HG02759 (cell line): ENCODE measurements around the gene HMX2.

Experiments
- ATAC-seq: cut with Tn5 transposase; IDR thresholded peaks from one replicate; pipeline ENCODE4 v1.9.1; 2021; ENCODE audit warnings: mild to moderate bottlenecking, moderate library complexity; ENCODE audit not compliant: unreplicated experiment

Gene HMX2

DNA sequence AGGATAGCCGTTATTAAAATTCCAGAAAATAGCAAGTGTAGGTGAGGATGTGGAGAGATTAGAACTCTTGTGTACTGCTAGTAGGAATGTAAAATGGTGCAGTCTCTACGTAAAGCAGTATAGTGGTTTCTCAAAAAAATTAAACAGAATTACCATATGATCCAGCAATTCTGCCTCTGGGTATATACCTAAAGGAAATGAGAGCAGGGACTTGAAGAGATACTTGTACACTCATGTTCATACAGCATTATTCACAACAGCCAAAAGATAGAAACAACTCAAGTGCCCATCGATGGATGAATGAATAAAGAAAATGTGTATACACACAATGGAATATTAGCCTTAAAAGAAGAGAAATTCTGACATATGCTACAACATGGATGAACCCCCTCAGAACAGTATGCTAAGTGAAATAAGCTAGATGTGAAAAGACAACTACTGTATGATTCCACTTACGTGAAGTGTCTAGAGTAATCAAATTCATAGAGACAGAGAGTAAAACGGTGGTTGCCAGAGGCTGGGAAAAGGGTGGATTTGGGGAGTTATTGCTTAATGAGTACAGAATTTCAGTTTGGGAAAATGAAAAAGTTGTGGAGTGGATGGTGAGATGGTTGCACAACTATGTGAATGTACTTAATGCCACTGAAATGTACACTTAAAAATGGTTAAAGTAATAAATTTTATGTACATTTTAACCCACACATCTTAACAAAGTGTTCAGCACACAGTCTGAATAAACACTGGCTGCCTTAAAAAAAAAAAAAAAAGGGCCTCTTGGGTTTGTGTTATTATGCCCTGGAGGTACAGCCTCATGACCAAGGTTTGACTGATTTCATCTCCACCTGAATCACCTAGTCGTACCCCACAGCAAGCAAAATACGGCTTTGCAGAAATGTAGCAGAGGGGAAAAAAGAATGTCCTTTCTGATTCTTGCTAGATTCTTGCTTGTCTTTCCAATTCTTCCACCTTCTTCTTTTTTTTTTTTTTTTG, 32.5 kb downstream of the HMX2 start:
- no peak for ATAC-seq

DNA sequence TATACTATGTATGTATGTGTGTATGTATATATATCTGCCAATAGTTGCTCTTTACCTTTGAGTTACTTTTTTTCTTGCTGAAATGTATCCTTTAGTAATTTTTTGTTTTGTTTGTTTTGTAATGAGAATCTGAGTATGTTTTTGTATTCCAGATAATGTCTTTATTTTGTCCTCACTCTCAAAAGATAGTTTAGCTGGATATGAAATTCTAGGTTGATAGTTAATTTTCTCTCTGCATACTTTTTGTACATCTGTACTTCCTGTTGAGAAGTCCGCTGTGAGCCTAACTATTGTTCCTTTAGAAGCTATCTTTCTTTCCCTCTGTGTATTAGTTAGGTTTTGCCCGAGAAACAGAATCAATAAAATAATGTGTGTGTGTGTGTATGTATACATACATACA, 35.8 kb downstream of the HMX2 start:
- no peak for ATAC-seq

DNA sequence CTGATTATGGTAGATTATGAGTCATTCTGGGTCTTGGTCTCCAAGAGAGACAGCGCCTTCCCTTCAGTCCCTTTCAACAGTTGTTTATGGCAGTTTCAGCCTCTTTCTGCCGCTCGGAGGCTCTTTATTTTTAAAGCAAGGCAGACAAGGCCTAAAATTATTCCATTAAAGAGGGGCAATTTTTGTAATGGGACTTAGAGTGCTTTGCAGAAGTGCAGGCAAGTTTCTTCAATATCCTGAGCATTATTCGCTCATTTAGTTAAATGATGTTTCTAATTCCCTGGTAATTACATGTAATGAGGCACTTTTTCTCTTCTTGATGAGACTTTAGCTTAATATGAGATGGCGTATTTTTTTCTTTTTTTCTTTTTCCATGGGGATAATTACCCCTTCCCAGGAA, 39.8 kb downstream of the HMX2 start:
- ATAC-seq: no peak

DNA sequence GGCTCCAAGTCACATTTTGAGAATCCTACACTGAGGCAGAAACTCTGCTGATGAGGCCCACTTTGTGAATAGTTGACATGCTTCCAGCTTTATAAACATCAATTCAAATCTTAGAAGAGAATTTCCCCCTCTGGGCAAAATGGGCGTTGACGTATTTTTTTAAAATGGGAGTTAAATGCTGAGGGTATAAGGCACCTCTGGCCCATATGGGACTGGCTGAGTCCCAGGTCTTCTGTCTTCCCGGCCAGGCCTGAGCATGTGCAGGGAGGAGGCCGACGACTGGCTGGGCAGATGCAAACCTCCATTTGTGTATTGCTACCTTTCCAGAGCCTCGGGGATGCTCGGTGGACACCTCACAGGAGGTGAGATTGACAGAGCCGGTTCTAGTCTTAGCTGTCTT, 44.0 kb downstream of the HMX2 start:
- ATAC-seq: no peak

DNA sequence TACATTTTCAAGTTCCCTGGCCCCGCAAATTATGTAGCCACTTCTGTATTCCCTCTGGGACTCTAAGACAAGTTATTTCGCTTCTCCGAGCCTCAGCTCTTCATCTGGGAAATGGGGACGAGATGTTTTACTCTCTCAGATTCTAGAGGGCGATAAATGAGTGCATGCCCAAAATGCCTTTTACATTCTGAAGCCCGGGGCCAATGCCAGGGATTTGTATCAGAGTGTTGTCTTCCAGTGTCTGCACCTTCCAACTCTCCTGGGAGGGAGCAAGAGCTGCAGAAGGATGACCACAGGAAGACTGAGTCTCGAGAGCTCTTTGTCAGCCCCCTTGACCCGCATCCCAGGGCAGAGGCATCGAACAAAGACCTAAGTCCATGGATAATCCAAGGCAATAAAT, 46.1 kb downstream of the HMX2 start:
- ATAC-seq: no peak
